Tibial artery (tissue), 4 donors: ENCODE data around the gene CELF4.

Source experiments
- DNase-seq, 2 donors: peaks; one replicate each; pipeline ENCODE4 v3.0.0-alpha.2; 2019
- H3K27ac ChIP-seq, 2 donors: fragments of 200-600 bp; sonication (generic) in 1 of 2; 1 replicate in 1 of 2; 2 replicates in 1 of 2; pipeline ENCODE4 v1.5.1; 2018 to 2019; ENCODE audit warnings: mild to moderate bottlenecking in 1 of 2
- H3K27me3 ChIP-seq, 2 donors: fragments of 200-600 bp; sonication (generic) in 1 of 2; one replicate each; pipeline versions ENCODE4 v1.5.1 to v1.6.0; 2016 to 2019
- H3K36me3 ChIP-seq, 3 donors: fragments of 200-600 bp; sonication (generic) in 2 of 3; one replicate each; pipeline ENCODE4 v1.5.1; 2016 to 2019; ENCODE audit warnings: mild to moderate bottlenecking in 2 of 3
- H3K4me1 ChIP-seq, 4 donors: fragments of 200-600 bp; sonication (generic) in 2 of 4; 1 replicate in 3 of 4; 2 replicates in 1 of 4; pipeline ENCODE4 v1.5.1; 2016 to 2019
- H3K4me3 ChIP-seq, 2 donors: fragments of 200-600 bp; sonication (generic) in 1 of 2; 1 replicate in 1 of 2; 2 replicates in 1 of 2; pipeline ENCODE4 v1.5.1; 2018 to 2019; ENCODE audit warnings: mild to moderate bottlenecking in 2 of 2
- H3K9me3 ChIP-seq, 3 donors: fragments of 200-600 bp; sonication (generic) in 1 of 3; one replicate each; pipeline ENCODE4 v1.5.1; 2016 to 2019
- intact Hi-C: fragments of 100-400 bp; cut with DNase I; formaldehyde crosslinking; loops from one replicate; pipeline ENCODE4 v1.15.0; 2023; ENCODE audit warnings: low total_unique reads
- TF ChIP-seq, protein P1 (sequence below), 2 experiments: fragments of 200-600 bp in 1 of 2; fragments of 450-650 bp in 1 of 2; IDR thresholded peaks; one replicate each; pipeline ENCODE4 v1.5.1; 2017 to 2019; ENCODE audit warnings: antibody characterized with exemption in 2 of 2, mild to moderate bottlenecking in 1 of 2, moderate library complexity in 1 of 2

The CELF4 gene

DNA sequence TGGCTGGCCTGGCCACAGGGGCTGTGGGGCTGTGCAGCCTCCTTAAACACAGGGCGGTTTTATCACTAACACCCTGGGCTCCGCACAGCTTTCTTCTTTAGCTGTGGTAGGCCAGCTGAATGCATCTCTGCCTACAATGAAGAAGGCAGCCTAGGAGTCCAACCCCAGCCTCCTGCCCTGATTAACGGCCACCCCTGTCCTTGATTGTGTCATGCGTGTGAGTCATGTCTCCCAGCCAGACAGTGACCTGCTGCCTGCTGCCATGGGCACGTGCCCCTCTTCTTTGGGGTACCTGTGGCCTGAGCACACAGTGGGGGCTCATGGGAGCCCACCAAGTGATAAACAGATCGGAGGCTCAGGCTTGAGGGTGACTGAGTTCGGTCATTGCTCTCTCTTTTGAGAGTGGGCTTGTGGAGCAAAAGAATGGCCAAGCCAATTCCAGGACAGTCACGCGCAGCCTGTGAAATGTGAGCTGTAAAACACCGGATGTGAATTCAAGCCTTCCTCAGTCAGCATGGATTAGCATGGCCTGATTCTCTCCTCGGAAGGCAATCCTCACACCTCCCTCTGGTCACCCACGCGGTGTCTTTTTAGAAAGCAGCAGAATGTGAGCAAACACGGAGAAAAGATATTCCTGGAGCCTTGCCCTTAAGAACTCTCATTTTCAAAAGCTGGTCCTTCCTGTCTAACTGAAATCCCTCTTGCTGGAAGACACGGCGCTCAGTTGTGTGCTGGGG, 144.1 kb downstream of the CELF4 start:
- Histone ChIP-seq H3K4me1 (no peaks in the 10 kb centered on the region), H3K27ac (no peak overlapping the region), H3K4me3 (no peak overlapping the region), H3K36me3 (no peaks in the 10 kb centered on the region), H3K9me3 (no peaks in the 10 kb centered on the region), H3K27me3 (peaks cover 0 to 27% of the 10 kb centered on the region in 2 donors)
- DNase-seq, result no peak
- intact Hi-C loops, result no loop called here
- TF ChIP-seq, protein P1, sequence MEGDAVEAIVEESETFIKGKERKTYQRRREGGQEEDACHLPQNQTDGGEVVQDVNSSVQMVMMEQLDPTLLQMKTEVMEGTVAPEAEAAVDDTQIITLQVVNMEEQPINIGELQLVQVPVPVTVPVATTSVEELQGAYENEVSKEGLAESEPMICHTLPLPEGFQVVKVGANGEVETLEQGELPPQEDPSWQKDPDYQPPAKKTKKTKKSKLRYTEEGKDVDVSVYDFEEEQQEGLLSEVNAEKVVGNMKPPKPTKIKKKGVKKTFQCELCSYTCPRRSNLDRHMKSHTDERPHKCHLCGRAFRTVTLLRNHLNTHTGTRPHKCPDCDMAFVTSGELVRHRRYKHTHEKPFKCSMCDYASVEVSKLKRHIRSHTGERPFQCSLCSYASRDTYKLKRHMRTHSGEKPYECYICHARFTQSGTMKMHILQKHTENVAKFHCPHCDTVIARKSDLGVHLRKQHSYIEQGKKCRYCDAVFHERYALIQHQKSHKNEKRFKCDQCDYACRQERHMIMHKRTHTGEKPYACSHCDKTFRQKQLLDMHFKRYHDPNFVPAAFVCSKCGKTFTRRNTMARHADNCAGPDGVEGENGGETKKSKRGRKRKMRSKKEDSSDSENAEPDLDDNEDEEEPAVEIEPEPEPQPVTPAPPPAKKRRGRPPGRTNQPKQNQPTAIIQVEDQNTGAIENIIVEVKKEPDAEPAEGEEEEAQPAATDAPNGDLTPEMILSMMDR (IDR thresholded peaks at IDR 0.05), result no peak

DNA sequence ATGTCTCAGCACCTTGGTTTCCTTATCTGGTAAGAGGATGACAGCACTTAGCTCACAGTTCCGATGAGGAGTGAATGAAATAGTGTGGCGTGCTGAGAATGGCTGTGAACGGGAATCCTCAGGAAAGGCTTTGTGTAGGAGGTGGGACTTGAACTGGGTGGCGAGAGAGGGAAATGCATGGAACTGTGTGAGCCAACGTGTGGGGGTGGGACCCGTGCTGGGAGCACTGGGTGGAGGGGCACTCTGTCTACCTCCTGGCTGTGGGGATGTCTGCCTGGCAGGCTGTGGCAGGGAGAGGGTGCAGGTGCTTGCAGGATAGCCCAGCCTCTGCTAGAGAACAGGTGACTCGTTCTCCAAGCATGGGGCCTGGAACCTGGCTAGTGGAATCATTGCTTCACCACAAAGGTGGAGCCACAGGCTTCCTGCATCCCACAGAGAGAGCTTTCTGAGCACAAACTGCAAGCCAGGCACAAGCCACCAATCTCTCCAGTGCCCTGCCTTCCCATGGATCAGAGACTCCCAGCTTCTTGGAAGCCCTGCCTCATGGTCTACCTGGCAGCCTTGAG, 145.2 kb downstream of the CELF4 start:
- peaks cover 0 to 28% of the 10 kb centered on the region in 2 donors for H3K27me3 ChIP-seq
- TF ChIP-seq, protein P1 (IDR thresholded peaks at IDR 0.05), result no peak
- intact Hi-C loops, result no loop called here

GRCh38 chr18:37419866-37420265, 145.7 kb downstream of the CELF4 start:
- TF ChIP-seq, protein P1 (IDR thresholded peaks at IDR 0.05), result no peak

More for the DNA sequence above, 145.2 kb downstream of the CELF4 start:
- H3K4me3 ChIP-seq, result no peak overlapping the region
- no peaks in the 10 kb centered on the region for H3K9me3 ChIP-seq
- no peak for DNase-seq
- H3K27ac ChIP-seq, result no peak overlapping the region
- no peaks in the 10 kb centered on the region for H3K36me3 ChIP-seq
- H3K4me1 ChIP-seq, result no peaks in the 10 kb centered on the region

DNA sequence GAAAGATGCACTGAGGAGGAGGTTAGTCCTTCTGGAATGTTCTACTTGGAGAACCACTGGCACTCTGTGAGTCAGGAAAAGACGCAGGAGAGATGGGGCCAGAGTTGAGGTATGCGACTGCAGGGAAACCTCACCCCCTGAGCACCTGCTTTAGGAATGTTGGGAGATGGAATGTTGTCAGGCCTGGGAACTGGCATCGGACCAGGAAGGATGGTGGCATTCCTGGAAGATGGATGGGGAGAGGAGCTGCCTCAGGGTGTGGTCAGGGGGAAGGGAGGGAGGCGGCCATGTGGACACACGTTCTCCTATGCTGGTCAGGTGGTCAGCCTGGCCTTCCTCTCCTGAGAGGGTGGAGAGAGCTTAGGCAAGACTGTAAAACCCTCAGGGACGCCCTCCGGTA, 146.3 kb downstream of the CELF4 start:
- Histone ChIP-seq H3K36me3 (no peaks in the 10 kb centered on the region), H3K27ac (no peak overlapping the region), H3K9me3 (no peaks in the 10 kb centered on the region), H3K4me3 (no peak overlapping the region), H3K4me1 (no peaks in the 10 kb centered on the region), H3K27me3 (peaks cover 0 to 28% of the 10 kb centered on the region in 2 donors)
- TF ChIP-seq, protein P1 (IDR thresholded peaks at IDR 0.05), result no peak
- DNase-seq, result no peak
- intact Hi-C loops, result no loop called here

More at GRCh38 chr18:37419866-37420265, 145.7 kb downstream of the CELF4 start:
- H3K4me1 ChIP-seq, result no peaks in the 10 kb centered on the region
- H3K27me3 ChIP-seq, result peaks cover 0 to 28% of the 10 kb centered on the region in 2 donors
- H3K27ac ChIP-seq, result no peak overlapping the region
- no peaks in the 10 kb centered on the region for H3K9me3 ChIP-seq
- no peak for DNase-seq
- H3K36me3 ChIP-seq, result no peaks in the 10 kb centered on the region
- intact Hi-C loops, result no loop called here
- H3K4me3 ChIP-seq, result no peak overlapping the region

- Histone ChIP-seq H3K36me3 (no peaks in the 10 kb centered on the region), H3K4me1 (no peaks in the 10 kb centered on the region), H3K9me3 (no peaks in the 10 kb centered on the region), H3K27me3 (peaks cover 0 to 11% of the 10 kb centered on the region in 2 donors), H3K27ac (no peak overlapping the region), H3K4me3 (no peak overlapping the region)
- intact Hi-C loops, result no loop called here
- DNase-seq, result no peak
- TF ChIP-seq, protein P1 (IDR thresholded peaks at IDR 0.05), result no peak
Observed at GRCh38 chr18:37414816-37415215, 150.8 kb downstream of the CELF4 start.
